ENCODE results near the gene MAMDC4. TPM values are rescaled to one million over a fixed set of nuclear protein-coding genes. Genes with fewer than 3 reads are reported as not detected.

Gene MAMDC4
- total and polyA plus RNA-seq, 2 of the 13 experiments (the other 11 are each of a cell fraction or from before 2014, with no cell fraction given): 6.0 to 6.8 TPM

DNA sequence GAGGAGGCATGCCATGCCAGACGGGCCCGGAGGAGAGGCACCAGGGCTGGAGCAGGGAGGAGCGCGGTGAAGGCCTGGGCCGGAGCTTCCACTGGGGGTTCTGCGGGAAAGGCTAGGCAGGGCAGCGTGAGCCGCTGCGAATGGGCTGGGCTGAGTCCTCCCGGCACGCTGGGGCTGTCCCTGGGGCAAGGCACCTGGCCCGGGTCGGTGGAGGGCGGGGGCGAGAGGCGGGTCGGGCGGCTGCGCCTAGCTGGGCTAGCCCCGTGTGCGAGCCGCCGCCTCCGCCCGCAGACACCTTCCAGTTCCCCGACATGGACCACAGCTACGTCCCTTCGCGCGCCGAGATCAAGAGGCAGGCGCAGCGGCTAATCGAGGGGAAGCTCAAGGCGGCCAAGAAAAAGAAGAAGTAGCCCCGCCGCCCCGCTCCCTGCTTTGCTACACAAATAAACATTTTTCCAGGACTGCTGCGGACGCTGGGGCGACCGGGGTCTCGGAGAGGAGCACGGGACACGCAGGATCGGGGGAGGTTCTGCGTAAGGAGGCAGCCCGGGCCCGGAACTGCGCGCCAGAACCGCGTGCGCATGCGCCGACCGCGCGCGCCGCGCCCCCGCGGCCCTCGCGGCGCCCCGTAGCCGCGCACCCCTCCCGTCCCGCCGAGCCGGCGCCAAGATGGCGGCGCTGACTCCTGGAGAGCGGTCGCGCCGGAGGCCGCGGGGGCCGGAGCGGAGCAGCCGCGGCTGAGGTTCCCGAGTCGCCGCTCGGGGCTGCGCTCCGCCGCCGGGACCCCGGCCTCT is 44.7 kb upstream of the MAMDC4 start, which contains the start of gene RABL6 (continued):
- TF ChIP-seq NONO (IDR thresholded peaks at IDR 0.05) (no peak), NONO (CRISPR knock-in tag; conservative IDR thresholded peaks at IDR 0.05) (peak; percentile 59; the same call in 1 of the 2 replicates), ZFAT (CRISPR knock-in tag; conservative IDR thresholded peaks at IDR 0.05) (0 out of 2 replicates have a peak, but pooled peaks have one; percentile 39), IKZF1 (IDR thresholded peaks at IDR 0.05) (no peak), FOXA1 (IDR thresholded peaks at IDR 0.05) (no peak), FOXA1 (CRISPR knock-in tag; IDR thresholded peaks at IDR 0.05) (no peak), ZFX (CRISPR knock-in tag; IDR thresholded peaks at IDR 0.05; ENCODE audit: low read depth) (peak; percentile 40; the same call in 1 of the 2 replicates), ZBTB38 (CRISPR knock-in tag; IDR thresholded peaks at IDR 0.05) (0 out of 2 replicates have a peak, but pooled peaks have one; percentile 33), SAP130 (CRISPR knock-in tag; IDR thresholded peaks at IDR 0.05; ENCODE audit: low read depth) (0 out of 2 replicates have a peak, but pooled peaks have one; percentile 44), ZNF224 (CRISPR knock-in tag; IDR thresholded peaks at IDR 0.05) (0 out of 2 replicates have a peak, but pooled peaks have one; percentile 46), POLR2A (IDR thresholded peaks at IDR 0.05; ENCODE audit: insufficient read depth in 1 of 2, low read depth in 2 of 2, low read length in 2 of 2) (0 out of 4 replicates have a peak, but pooled peaks of 1 of the 2 experiments have one; percentile 23), ZFP82 (CRISPR knock-in tag; IDR thresholded peaks at IDR 0.05; ENCODE audit: borderline replicate concordance) (no peak), ZBTB3 (CRISPR knock-in tag; IDR thresholded peaks at IDR 0.05; ENCODE audit: borderline replicate concordance, low read depth) (no peak), HOXA3 (CRISPR knock-in tag; IDR thresholded peaks at IDR 0.05) (peak; percentile 58; the same call in 1 of the 2 replicates), THAP11 (CRISPR knock-in tag; IDR thresholded peaks at IDR 0.05) (0 out of 2 replicates have a peak, but pooled peaks have one; percentile 13), ZC3H13 (CRISPR knock-in tag; IDR thresholded peaks at IDR 0.05) (peak; percentile 97), MYC (CRISPR knock-in tag; IDR thresholded peaks at IDR 0.05; ENCODE audit: borderline replicate concordance) (0 out of 2 replicates have a peak, but pooled peaks have one; percentile 46)
- TF ChIP-seq, protein P1, sequence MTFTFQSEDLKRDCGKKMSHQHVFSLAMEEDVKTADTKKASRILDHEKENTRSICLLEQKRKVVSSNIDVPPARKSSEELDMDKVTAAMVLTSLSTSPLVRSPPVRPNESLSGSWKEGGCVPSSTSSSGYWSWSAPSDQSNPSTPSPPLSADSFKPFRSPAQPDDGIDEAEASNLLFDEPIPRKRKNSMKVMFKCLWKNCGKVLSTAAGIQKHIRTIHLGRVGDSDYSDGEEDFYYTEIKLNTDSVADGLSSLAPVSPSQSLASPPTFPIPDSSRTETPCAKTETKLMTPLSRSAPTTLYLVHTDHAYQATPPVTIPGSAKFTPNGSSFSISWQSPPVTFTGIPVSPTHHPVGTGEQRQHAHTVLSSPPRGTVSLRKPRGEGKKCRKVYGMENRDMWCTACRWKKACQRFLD (CRISPR knock-in tag; IDR thresholded peaks at IDR 0.05; ENCODE audit: borderline replicate concordance): 0 out of 2 replicates have a peak, but pooled peaks have one; percentile 15
- TF ChIP-seq, protein P2, sequence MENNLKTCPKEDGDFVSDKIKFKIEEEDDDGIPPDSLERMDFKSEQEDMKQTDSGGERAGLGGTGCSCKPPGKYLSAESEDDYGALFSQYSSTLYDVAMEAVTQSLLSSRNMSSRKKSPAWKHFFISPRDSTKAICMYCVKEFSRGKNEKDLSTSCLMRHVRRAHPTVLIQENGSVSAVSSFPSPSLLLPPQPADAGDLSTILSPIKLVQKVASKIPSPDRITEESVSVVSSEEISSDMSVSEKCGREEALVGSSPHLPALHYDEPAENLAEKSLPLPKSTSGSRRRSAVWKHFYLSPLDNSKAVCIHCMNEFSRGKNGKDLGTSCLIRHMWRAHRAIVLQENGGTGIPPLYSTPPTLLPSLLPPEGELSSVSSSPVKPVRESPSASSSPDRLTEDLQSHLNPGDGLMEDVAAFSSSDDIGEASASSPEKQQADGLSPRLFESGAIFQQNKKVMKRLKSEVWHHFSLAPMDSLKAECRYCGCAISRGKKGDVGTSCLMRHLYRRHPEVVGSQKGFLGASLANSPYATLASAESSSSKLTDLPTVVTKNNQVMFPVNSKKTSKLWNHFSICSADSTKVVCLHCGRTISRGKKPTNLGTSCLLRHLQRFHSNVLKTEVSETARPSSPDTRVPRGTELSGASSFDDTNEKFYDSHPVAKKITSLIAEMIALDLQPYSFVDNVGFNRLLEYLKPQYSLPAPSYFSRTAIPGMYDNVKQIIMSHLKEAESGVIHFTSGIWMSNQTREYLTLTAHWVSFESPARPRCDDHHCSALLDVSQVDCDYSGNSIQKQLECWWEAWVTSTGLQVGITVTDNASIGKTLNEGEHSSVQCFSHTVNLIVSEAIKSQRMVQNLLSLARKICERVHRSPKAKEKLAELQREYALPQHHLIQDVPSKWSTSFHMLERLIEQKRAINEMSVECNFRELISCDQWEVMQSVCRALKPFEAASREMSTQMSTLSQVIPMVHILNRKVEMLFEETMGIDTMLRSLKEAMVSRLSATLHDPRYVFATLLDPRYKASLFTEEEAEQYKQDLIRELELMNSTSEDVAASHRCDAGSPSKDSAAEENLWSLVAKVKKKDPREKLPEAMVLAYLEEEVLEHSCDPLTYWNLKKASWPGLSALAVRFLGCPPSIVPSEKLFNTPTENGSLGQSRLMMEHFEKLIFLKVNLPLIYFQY (CRISPR knock-in tag; IDR thresholded peaks at IDR 0.05; ENCODE audit: borderline replicate concordance): peak; percentile 49; the same call in 1 of the 2 replicates
- TF ChIP-seq, protein P3, sequence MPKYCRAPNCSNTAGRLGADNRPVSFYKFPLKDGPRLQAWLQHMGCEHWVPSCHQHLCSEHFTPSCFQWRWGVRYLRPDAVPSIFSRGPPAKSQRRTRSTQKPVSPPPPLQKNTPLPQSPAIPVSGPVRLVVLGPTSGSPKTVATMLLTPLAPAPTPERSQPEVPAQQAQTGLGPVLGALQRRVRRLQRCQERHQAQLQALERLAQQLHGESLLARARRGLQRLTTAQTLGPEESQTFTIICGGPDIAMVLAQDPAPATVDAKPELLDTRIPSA (CRISPR knock-in tag; IDR thresholded peaks at IDR 0.05; ENCODE audit: borderline replicate concordance): no peak
- TF ChIP-seq, protein P4, sequence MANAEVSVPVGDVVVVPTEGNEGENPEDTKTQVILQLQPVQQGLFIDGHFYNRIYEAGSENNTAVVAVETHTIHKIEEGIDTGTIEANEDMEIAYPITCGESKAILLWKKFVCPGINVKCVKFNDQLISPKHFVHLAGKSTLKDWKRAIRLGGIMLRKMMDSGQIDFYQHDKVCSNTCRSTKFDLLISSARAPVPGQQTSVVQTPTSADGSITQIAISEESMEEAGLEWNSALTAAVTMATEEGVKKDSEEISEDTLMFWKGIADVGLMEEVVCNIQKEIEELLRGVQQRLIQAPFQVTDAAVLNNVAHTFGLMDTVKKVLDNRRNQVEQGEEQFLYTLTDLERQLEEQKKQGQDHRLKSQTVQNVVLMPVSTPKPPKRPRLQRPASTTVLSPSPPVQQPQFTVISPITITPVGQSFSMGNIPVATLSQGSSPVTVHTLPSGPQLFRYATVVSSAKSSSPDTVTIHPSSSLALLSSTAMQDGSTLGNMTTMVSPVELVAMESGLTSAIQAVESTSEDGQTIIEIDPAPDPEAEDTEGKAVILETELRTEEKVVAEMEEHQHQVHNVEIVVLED (CRISPR knock-in tag; IDR thresholded peaks at IDR 0.05; ENCODE audit: borderline replicate concordance): peak; percentile 51; the same call in 1 of the 2 replicates
- TF ChIP-seq, protein P5, sequence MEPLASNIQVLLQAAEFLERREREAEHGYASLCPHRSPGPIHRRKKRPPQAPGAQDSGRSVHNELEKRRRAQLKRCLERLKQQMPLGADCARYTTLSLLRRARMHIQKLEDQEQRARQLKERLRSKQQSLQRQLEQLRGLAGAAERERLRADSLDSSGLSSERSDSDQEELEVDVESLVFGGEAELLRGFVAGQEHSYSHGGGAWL (CRISPR knock-in tag; IDR thresholded peaks at IDR 0.05): peak; percentile 38; the same call in 1 of the 2 replicates
